ENCODE data around the gene FOXE3.
"Not testable (repeated sequence)": the region's sequence is repeated elsewhere in the genome, so short reads cannot be mapped to it uniquely, and the experiment has no call there.

The FOXE3 gene

GRCh38 chr1:47456250-47456649 lies 40.2 kb downstream of the FOXE3 start:
- no peak for TF ChIP-seq CTCF (IDR thresholded peaks at IDR 0.05; ENCODE audit: insufficient read depth, low read length, poor library complexity, severe bottlenecking)
- DNase-seq (ENCODE audit: extremely low read depth, insufficient read length) = no peak
- no peak overlapping the region for H3K4me3 ChIP-seq (replicated peaks; ENCODE audit: low read depth, low read length)
- H3K36me3 ChIP-seq (ENCODE audit: control insufficient read depth, insufficient read depth, low read length) = no peaks in the 10 kb centered on the region
- peaks cover 2% of the 10 kb centered on the region for H3K27me3 ChIP-seq (replicated peaks; ENCODE audit: control insufficient read depth, insufficient read depth, low read length)

- not testable (repeated sequence) for H3K4me3 ChIP-seq (replicated peaks; ENCODE audit: low read depth, low read length)
These were observed 41.5 kb downstream of the FOXE3 start for GRCh38 chr1:47457547-47457946.

GRCh38 chr1:47459253-47459788 lies 43.2 kb downstream of the FOXE3 start:
- peaks cover 2% of the 10 kb centered on the region; the same call in 1 of the 2 replicates for H3K27me3 ChIP-seq (replicated peaks; ENCODE audit: control insufficient read depth, insufficient read depth, low read length)
- no peak overlapping the region for H3K4me3 ChIP-seq (replicated peaks; ENCODE audit: low read depth, low read length)
- H3K36me3 ChIP-seq (ENCODE audit: control insufficient read depth, insufficient read depth, low read length) = no peaks in the 10 kb centered on the region
- no peak for DNase-seq (ENCODE audit: extremely low read depth, insufficient read length)
- no peak for TF ChIP-seq CTCF (IDR thresholded peaks at IDR 0.05; ENCODE audit: insufficient read depth, low read length, poor library complexity, severe bottlenecking)

More at GRCh38 chr1:47457547-47457946, 41.5 kb downstream of the FOXE3 start:
- H3K36me3 ChIP-seq (ENCODE audit: control insufficient read depth, insufficient read depth, low read length); DNase-seq (ENCODE audit: extremely low read depth, insufficient read length); H3K27me3 ChIP-seq (replicated peaks; ENCODE audit: control insufficient read depth, insufficient read depth, low read length): not testable (repeated sequence)

- TF ChIP-seq CTCF (IDR thresholded peaks at IDR 0.05; ENCODE audit: insufficient read depth, low read length, poor library complexity, severe bottlenecking) = no peak
- H3K4me3 ChIP-seq (replicated peaks; ENCODE audit: low read depth, low read length) = no peak overlapping the region
- no peak for DNase-seq (ENCODE audit: extremely low read depth, insufficient read length)
These were observed 44.0 kb downstream of the FOXE3 start for GRCh38 chr1:47460040-47460439.

GRCh38 chr1:47460456-47460855 lies 44.4 kb downstream of the FOXE3 start:
- H3K27me3 ChIP-seq (replicated peaks; ENCODE audit: control insufficient read depth, insufficient read depth, low read length) = peaks cover 2% of the 10 kb centered on the region; the same call in 1 of the 2 replicates
- H3K4me3 ChIP-seq (replicated peaks; ENCODE audit: low read depth, low read length) = no peak overlapping the region
- DNase-seq (ENCODE audit: extremely low read depth, insufficient read length) = no peak
- H3K36me3 ChIP-seq (ENCODE audit: control insufficient read depth, insufficient read depth, low read length) = no peaks in the 10 kb centered on the region
- TF ChIP-seq CTCF (IDR thresholded peaks at IDR 0.05; ENCODE audit: insufficient read depth, low read length, poor library complexity, severe bottlenecking) = no peak

More at GRCh38 chr1:47460040-47460439, 44.0 kb downstream of the FOXE3 start:
- no peaks in the 10 kb centered on the region for H3K36me3 ChIP-seq (ENCODE audit: control insufficient read depth, insufficient read depth, low read length)
- H3K27me3 ChIP-seq (replicated peaks; ENCODE audit: control insufficient read depth, insufficient read depth, low read length) = peaks cover 2% of the 10 kb centered on the region; the same call in 1 of the 2 replicates

- TF ChIP-seq CTCF (IDR thresholded peaks at IDR 0.05; ENCODE audit: insufficient read depth, low read length, poor library complexity, severe bottlenecking) = no peak
- H3K27me3 ChIP-seq (replicated peaks; ENCODE audit: control insufficient read depth, insufficient read depth, low read length) = no peaks in the 10 kb centered on the region
- H3K4me3 ChIP-seq (replicated peaks; ENCODE audit: low read depth, low read length) = no peak overlapping the region
- DNase-seq (ENCODE audit: extremely low read depth, insufficient read length) = no peak
- H3K36me3 ChIP-seq (ENCODE audit: control insufficient read depth, insufficient read depth, low read length) = no peaks in the 10 kb centered on the region
These were observed 49.5 kb downstream of the FOXE3 start for GRCh38 chr1:47465605-47466004.
